Erythroblast (primary cell): ENCODE results near the gene C6orf89.

ENCODE experiments used
- GATA1 ChIP-seq: IDR thresholded peaks from 2 replicates; pipeline ENCODE4 v1.6.1; 2011; ENCODE audit warnings: low read depth, mild to moderate bottlenecking, control low read depth, low read length, moderate library complexity
- POLR2A ChIP-seq: IDR thresholded peaks from 2 replicates; pipeline ENCODE4 v1.6.1; 2011; ENCODE audit warnings: mild to moderate bottlenecking, low read length

DNA sequence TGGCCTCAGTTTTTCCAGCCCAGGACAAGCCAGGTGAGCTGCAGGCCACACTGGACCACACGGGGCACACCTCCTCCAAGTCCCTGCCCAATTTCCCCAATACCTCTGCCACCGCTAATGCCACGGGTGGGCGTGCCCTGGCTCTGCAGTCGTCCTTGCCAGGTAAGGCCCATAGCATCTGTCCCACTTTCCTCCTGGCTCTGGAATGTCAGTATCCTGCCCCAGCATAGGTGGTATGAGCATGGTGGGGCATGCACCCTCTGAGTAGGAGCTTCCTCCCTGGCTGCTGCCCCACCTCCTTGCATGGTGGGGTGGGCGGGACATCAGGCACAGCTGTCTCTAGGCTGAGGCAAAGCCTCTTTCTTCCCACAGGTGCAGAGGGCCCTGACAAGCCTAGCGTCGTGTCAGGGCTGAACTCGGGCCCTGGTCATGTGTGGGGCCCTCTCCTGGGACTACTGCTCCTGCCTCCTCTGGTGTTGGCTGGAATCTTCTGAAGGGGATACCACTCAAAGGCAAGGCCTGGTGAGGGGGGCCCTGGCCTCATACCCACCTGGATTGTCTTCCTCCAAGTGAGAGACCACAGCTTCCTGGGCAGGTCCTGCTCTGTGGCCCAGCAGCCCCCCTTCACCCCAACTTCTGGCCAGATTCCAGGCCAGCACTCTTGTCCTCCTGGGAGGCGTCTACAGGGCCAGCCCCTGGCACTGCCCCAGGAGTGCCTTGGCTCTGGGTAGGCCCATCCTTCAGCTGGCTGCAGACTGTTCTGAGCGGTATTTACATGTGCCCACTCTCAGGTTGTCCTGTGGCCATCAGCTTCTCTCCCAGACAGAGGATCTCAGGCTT lies 77.9 kb downstream of the C6orf89 start:
- no peak for TF ChIP-seq POLR2A
- no peak for TF ChIP-seq GATA1
